GM10847 (cell line): ENCODE measurements around the gene ADAT3.

ENCODE experiments used
- POLR2A ChIP-seq: IDR thresholded peaks from 2 replicates; pipeline ENCODE4 v1.6.1; 2011; ENCODE audit not compliant: insufficient read length; ENCODE audit errors: extremely low read depth

ADAT3 gene

GRCh38 chr19:1955171-1956121 is 50.2 kb downstream of the ADAT3 start:
- TF ChIP-seq POLR2A = no peak

GRCh38 chr19:1956122-1956494 is 50.9 kb downstream of the ADAT3 start:
- TF ChIP-seq POLR2A = no peak

- no peak for TF ChIP-seq POLR2A
Measured at GRCh38 chr19:1956868-1957492, 51.8 kb downstream of the ADAT3 start.

- TF ChIP-seq POLR2A = no peak
Measured at GRCh38 chr19:1957562-1958248, 52.5 kb downstream of the ADAT3 start.

GRCh38 chr19:1959928-1960589 is 54.9 kb downstream of the ADAT3 start:
- no peak for TF ChIP-seq POLR2A

DNA sequence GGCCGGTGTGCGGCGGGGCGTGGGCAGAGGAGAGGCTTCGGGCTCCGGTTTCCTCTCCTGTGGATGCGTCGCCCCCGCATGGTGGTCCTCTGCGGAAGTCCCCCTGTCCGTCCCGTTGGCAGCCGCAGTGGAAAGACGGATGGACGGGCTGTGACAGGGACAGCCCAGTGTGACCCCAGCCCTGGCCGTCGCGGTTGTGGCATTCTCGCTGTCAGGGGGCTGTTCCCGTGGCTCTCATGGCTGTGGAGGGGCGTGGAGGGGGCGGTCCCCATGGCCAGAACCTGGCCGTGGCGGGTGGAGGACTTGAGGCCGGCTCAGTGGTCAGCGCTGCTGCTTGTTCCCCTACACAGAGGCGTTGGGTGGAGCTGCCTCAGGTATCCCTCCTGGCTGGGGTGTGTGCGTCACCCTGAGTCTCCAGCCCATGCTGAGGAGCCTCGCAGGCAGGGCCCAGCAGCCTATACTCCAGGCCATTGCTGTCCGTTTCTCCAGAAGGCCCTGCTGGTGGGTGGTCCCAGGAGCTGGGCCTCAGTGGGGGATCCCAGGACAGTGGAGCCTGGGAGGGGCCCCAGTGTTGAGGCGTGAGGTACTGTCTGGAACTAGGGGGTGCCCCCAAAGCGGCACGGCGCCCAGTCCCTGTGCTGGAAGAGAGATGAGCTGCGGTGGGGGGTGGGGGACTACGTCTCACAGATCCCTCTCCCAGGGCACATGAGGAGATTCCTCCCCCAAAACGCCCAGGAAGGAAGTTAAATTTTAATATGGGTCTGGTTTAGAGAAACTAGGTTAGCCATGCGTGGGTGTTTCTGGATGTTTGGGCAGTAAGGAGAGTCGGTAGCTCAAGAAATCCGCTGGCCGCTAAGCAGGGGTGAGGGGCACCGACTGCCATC is 56.0 kb downstream of the ADAT3 start:
- TF ChIP-seq POLR2A = no peak

GRCh38 chr19:1962674-1963073 is 57.5 kb downstream of the ADAT3 start:
- TF ChIP-seq POLR2A = no peak
